Fibroblast of pulmonary artery (primary cell): Measurements from ENCODE around the gene GAMT.

Source experiments
- DNase-seq: peaks from one replicate; pipeline ENCODE4 v3.0.0-alpha.2; 2010; ENCODE audit warnings: low read depth
- H3K4me3 ChIP-seq: replicated peaks from 2 replicates; pipeline ENCODE4 v1.5.1; 2011; ENCODE audit warnings: low read depth, mild to moderate bottlenecking, control low read depth, low read length, moderate library complexity
- CTCF ChIP-seq: IDR thresholded peaks from 2 replicates; pipeline ENCODE4 v1.5.1; 2011; ENCODE audit warnings: mild to moderate bottlenecking, control low read depth, low read length, inconsistent platforms; ENCODE audit errors: missing control alignments

The GAMT gene

GRCh38 chr19:1399079-1399478 lies 2.3 kb downstream of the GAMT start:
- no peak for DNase-seq
- no peak for TF ChIP-seq CTCF
- H3K4me3 ChIP-seq = no peak overlapping the region

- no peak for DNase-seq
- no peak for TF ChIP-seq CTCF
- no peak overlapping the region for H3K4me3 ChIP-seq
These were observed 3.5 kb downstream of the GAMT start for GRCh38 chr19:1397838-1398237.

GRCh38 chr19:1396768-1397679 lies 4.3 kb downstream of the GAMT start:
- DNase-seq = no peak
- TF ChIP-seq CTCF = no peak
- H3K4me3 ChIP-seq = no peak overlapping the region

GRCh38 chr19:1396019-1396767 lies 5.1 kb downstream of the GAMT start:
- TF ChIP-seq CTCF = no peak
- no peak for DNase-seq
- no peak overlapping the region for H3K4me3 ChIP-seq

GRCh38 chr19:1395194-1396018 lies 5.9 kb downstream of the GAMT start:
- H3K4me3 ChIP-seq = no peak overlapping the region

More at GRCh38 chr19:1395194-1396018, 5.9 kb downstream of the GAMT start:
- DNase-seq = no peak
- no peak for TF ChIP-seq CTCF
